Mesothelial cell of epicardium (in vitro differentiated cells): ENCODE results near the gene HMGCLL1. TPM values are rescaled to one million over a fixed set of nuclear protein-coding genes. Genes with fewer than 3 reads are reported as not detected.
A peak's percentile ranks its signal among the peaks of the same experiment; 100 is the strongest.

Experiments used
- DNase-seq, 2 experiments: peaks; one replicate each; pipeline ENCODE4 v3.0.0; 2021; ENCODE audit warnings: low spot score in 2 of 2; ENCODE audit not compliant: unreplicated experiment in 2 of 2
- H3K27ac Mint-ChIP-seq: 2 replicates; pipeline ENCODE4 v1.8.0; 2021; ENCODE audit warnings: mixed read lengths
- H3K27me3 Mint-ChIP-seq: 2 replicates; pipeline ENCODE4 v1.8.0; 2021; ENCODE audit warnings: low read depth, mixed read lengths
- H3K36me3 Mint-ChIP-seq: 2 replicates; pipeline ENCODE4 v1.8.0; 2021; ENCODE audit warnings: mixed read lengths
- H3K4me1 Mint-ChIP-seq: 2 replicates; pipeline ENCODE4 v1.8.0; 2021; ENCODE audit warnings: mixed read lengths
- H3K4me3 Mint-ChIP-seq: 2 replicates; pipeline ENCODE4 v1.8.0; 2021; ENCODE audit warnings: mild to moderate bottlenecking, moderate library complexity, mixed read lengths
- H3K9me3 Mint-ChIP-seq: 2 replicates; pipeline ENCODE4 v1.8.0; 2021; ENCODE audit warnings: mixed read lengths
- CTCF ChIP-seq: fragments of 200-600 bp; sonication (generic); IDR thresholded peaks from one replicate; pipeline ENCODE4 v1.5.0; 2021; ENCODE audit warnings: antibody characterized with exemption; ENCODE audit not compliant: unreplicated experiment
- total RNA-seq: library from RNA; stranded (reverse); gene quantifications from 3 replicates; pipeline ENCODE4 v1.2.1, GENCODE V29; 2021

HMGCLL1 gene
- total RNA-seq, 1 donor from 2014 or later: 2.4 TPM

GRCh38 chr6:55569638-55570037, 9.4 kb downstream of the HMGCLL1 start:
- H3K9me3 Mint-ChIP-seq: peaks cover 12% of the 10 kb centered on the region
- no peak for TF ChIP-seq CTCF
- H3K36me3 Mint-ChIP-seq: peaks cover 4% of the 10 kb centered on the region
- no peak overlapping the region for H3K4me3 Mint-ChIP-seq
- H3K27me3 Mint-ChIP-seq: no peaks in the 10 kb centered on the region
- peaks cover 11% of the 10 kb centered on the region for H3K4me1 Mint-ChIP-seq
- DNase-seq: no peak
- H3K27ac Mint-ChIP-seq: no peak overlapping the region

- Mint-ChIP-seq H3K36me3 (peaks cover 4% of the 10 kb centered on the region), H3K27me3 (no peaks in the 10 kb centered on the region), H3K9me3 (peaks cover 12% of the 10 kb centered on the region), H3K27ac (peak overlapping the region; percentile 23), H3K4me1 (peaks cover 11% of the 10 kb centered on the region), H3K4me3 (no peak overlapping the region)
- no peak for DNase-seq
- no peak for TF ChIP-seq CTCF
Observed at GRCh38 chr6:55568808-55569439, 10.1 kb downstream of the HMGCLL1 start.

- Mint-ChIP-seq H3K9me3 (peaks cover 3% of the 10 kb centered on the region), H3K27ac (peak overlapping the region; percentile 17), H3K4me3 (no peak overlapping the region)
Observed at GRCh38 chr6:55567558-55567957, 11.4 kb downstream of the HMGCLL1 start.

GRCh38 chr6:55566036-55566710, 12.8 kb downstream of the HMGCLL1 start:
- H3K36me3 Mint-ChIP-seq: no peaks in the 10 kb centered on the region
- no peak overlapping the region for H3K4me3 Mint-ChIP-seq
- no peak overlapping the region for H3K27ac Mint-ChIP-seq
- no peak for TF ChIP-seq CTCF
- DNase-seq: no peak
- H3K4me1 Mint-ChIP-seq: peaks cover 11% of the 10 kb centered on the region
- no peaks in the 10 kb centered on the region for H3K27me3 Mint-ChIP-seq
- H3K9me3 Mint-ChIP-seq: no peaks in the 10 kb centered on the region

More at GRCh38 chr6:55567558-55567957, 11.4 kb downstream of the HMGCLL1 start:
- peaks cover 11% of the 10 kb centered on the region for H3K4me1 Mint-ChIP-seq
- no peaks in the 10 kb centered on the region for H3K27me3 Mint-ChIP-seq
- H3K36me3 Mint-ChIP-seq: no peaks in the 10 kb centered on the region
- TF ChIP-seq CTCF: no peak
- DNase-seq: no peak

GRCh38 chr6:55562318-55562717, 16.7 kb downstream of the HMGCLL1 start:
- Mint-ChIP-seq H3K4me1 (peaks cover 1% of the 10 kb centered on the region), H3K4me3 (no peak overlapping the region), H3K36me3 (no peaks in the 10 kb centered on the region), H3K9me3 (no peaks in the 10 kb centered on the region), H3K27ac (no peak overlapping the region), H3K27me3 (peaks cover 19% of the 10 kb centered on the region)
- no peak for TF ChIP-seq CTCF
- DNase-seq: no peak
